GM19372 (cell line): ENCODE measurements around the gene NFKBIA.
"Not testable (repeated sequence)": the region's sequence is repeated elsewhere in the genome, so short reads cannot be mapped to it uniquely, and the experiment has no call there.

Experiments used
- ATAC-seq: cut with Tn5 transposase; IDR thresholded peaks from one replicate; pipeline ENCODE4 v1.9.1; 2021; ENCODE audit warnings: mild to moderate bottlenecking, low read depth, moderate library complexity; ENCODE audit not compliant: unreplicated experiment

NFKBIA gene

GRCh38 chr14:35369701-35370191 lies 34.8 kb downstream of the NFKBIA start:
- no peak for ATAC-seq

- no peak for ATAC-seq
Measured at GRCh38 chr14:35368583-35369392, 35.8 kb downstream of the NFKBIA start.

- no peak for ATAC-seq
Measured at GRCh38 chr14:35368139-35368460, 36.4 kb downstream of the NFKBIA start.

- ATAC-seq, result no peak
Measured at GRCh38 chr14:35367056-35367372, 37.5 kb downstream of the NFKBIA start.

GRCh38 chr14:35366521-35366976 lies 38.0 kb downstream of the NFKBIA start:
- ATAC-seq, result no peak

- no peak for ATAC-seq
Measured at GRCh38 chr14:35366056-35366451, 38.5 kb downstream of the NFKBIA start.

GRCh38 chr14:35365130-35366055 lies 39.2 kb downstream of the NFKBIA start:
- ATAC-seq, result no peak

- no peak for ATAC-seq
Measured at GRCh38 chr14:35362911-35363374, 41.6 kb downstream of the NFKBIA start.

GRCh38 chr14:35362450-35362849 lies 42.1 kb downstream of the NFKBIA start:
- ATAC-seq, result no peak

GRCh38 chr14:35361141-35361480 lies 43.4 kb downstream of the NFKBIA start:
- no peak for ATAC-seq

GRCh38 chr14:35359655-35360054 lies 44.9 kb downstream of the NFKBIA start:
- not testable (repeated sequence) for ATAC-seq

- ATAC-seq, result no peak
Measured at GRCh38 chr14:35355981-35356841, 48.3 kb downstream of the NFKBIA start.

- ATAC-seq, result not testable (repeated sequence)
Measured at GRCh38 chr14:35355235-35355634, 49.3 kb downstream of the NFKBIA start.

GRCh38 chr14:35353409-35354172 lies 51.0 kb downstream of the NFKBIA start:
- no peak for ATAC-seq

GRCh38 chr14:35352274-35353233 lies 52.0 kb downstream of the NFKBIA start:
- no peak for ATAC-seq

GRCh38 chr14:35351897-35352273 lies 52.7 kb downstream of the NFKBIA start:
- ATAC-seq, result no peak
